ENCODE measurements around the gene CTSF. TPM values are rescaled to one million over a fixed set of nuclear protein-coding genes. Genes with fewer than 3 reads are reported as not detected.

The CTSF gene
- total RNA-seq, 2 donors from 2014 or later, result 5.0 to 18.6 TPM

DNA sequence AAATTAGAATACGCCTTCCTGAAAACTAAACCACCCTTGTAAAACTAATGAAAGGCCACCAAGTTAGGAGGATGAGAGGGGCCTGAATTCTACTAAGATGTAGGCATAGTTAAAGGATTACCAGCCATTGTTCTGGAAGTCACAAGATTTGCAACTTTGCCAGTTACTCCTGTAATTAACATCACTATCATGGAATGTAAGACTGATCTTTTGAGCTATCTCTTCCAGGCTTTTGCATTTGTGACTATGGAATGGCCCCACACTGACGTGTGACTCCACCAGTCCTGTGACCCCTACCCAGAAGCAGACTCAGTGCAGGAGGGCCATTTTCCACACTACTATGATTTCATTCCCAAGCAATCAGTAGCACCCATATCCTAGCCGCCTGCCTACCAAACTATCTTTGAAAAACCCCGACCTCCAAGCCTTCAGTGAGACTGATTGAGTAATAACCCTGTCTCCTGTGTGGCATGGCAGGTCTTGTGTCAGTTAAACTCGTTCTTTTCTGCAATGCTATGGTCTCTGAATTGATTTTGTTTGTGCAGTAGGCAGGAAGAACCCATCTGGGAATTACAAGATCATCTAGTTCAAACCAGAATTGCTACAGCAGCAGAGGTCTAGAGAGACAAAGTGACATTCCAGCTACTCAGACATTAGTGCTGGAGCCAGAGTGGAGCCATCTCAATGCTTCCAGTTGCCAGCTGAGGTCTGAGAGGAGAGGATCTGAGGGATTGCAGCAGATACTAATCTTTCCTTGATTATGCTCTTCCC, 1.9 kb upstream of the CTSF start:
- H3K9me3 Mint-ChIP-seq, result peaks cover 48% of the 10 kb centered on the region
- Histone ChIP-seq H3K4me3 (ENCODE audit: low read length) (peak overlapping the region; percentile 48), H3K27ac (ENCODE audit: low read depth, low read length) (peak overlapping the region; percentile 34), H3K27me3 (ENCODE audit: control insufficient read depth, insufficient read depth, low read length, poor library complexity, severe bottlenecking) (no peaks in the 10 kb centered on the region), H3K9me3 (ENCODE audit: control insufficient read depth, low read length) (peaks cover 26% of the 10 kb centered on the region), H3K9ac (ENCODE audit: extremely low read depth, low read length, poor library complexity, severe bottlenecking) (peak overlapping the region; percentile 66), H3K36me3 (ENCODE audit: control insufficient read depth, insufficient read depth, low read length) (no peaks in the 10 kb centered on the region), H3K4me1 (ENCODE audit: control insufficient read depth, insufficient read depth, low read length) (peaks cover 6% of the 10 kb centered on the region)
- WGBS, 2 experiments (ENCODE audit: insufficient coverage in 1 of 2, insufficient read length in 1 of 2), result 47 to 48% methylated on average over 4 to 5 of the region's 5 CpGs
- H3K36me3 Mint-ChIP-seq (ENCODE audit: low read depth), result peaks cover 17% of the 10 kb centered on the region
- peak overlapping the region; percentile 96 for H3K27ac Mint-ChIP-seq
- H3K27me3 Mint-ChIP-seq (ENCODE audit: insufficient read depth), result peaks cover 7% of the 10 kb centered on the region
- peak; percentile 73 for DNase-seq
- H3K4me3 Mint-ChIP-seq, result no peak overlapping the region
- TF ChIP-seq, protein P1, sequence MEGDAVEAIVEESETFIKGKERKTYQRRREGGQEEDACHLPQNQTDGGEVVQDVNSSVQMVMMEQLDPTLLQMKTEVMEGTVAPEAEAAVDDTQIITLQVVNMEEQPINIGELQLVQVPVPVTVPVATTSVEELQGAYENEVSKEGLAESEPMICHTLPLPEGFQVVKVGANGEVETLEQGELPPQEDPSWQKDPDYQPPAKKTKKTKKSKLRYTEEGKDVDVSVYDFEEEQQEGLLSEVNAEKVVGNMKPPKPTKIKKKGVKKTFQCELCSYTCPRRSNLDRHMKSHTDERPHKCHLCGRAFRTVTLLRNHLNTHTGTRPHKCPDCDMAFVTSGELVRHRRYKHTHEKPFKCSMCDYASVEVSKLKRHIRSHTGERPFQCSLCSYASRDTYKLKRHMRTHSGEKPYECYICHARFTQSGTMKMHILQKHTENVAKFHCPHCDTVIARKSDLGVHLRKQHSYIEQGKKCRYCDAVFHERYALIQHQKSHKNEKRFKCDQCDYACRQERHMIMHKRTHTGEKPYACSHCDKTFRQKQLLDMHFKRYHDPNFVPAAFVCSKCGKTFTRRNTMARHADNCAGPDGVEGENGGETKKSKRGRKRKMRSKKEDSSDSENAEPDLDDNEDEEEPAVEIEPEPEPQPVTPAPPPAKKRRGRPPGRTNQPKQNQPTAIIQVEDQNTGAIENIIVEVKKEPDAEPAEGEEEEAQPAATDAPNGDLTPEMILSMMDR (conservative IDR thresholded peaks at IDR 0.05), result no peak
- H3K4me1 Mint-ChIP-seq, result peaks cover 13% of the 10 kb centered on the region

DNA sequence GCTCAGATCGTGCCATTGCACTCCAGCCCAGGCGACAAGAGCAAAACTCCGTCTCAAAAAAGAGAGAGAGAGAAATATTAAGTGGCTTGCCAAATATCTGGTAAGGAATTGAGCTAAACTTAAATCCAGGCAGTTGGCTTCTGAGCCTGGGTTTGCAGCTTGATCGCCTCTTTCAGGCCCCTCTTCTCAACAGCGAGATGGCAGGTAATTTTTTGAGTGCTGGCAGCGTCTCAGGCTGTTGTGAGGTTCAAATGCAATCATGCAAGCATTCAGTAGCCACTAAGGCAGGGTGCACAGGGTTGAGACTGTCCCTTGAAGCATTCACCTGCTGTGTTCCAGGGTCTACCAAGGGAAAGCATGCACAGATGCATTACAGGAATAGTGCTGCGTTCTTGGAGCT, 670 bp upstream of the CTSF start:
- 94 to 95% methylated on average over 7 of the region's 7 CpGs for WGBS, 2 experiments (ENCODE audit: insufficient coverage in 1 of 2, insufficient read length in 1 of 2)
- Mint-ChIP-seq H3K27ac (no peak overlapping the region), H3K36me3 (ENCODE audit: low read depth) (peaks cover 6% of the 10 kb centered on the region), H3K4me3 (no peak overlapping the region), H3K4me1 (peaks cover 13% of the 10 kb centered on the region), H3K9me3 (peaks cover 37% of the 10 kb centered on the region), H3K27me3 (ENCODE audit: insufficient read depth) (peaks cover 4% of the 10 kb centered on the region)
- no peak overlapping the region for H3K4me3 ChIP-seq (ENCODE audit: low read length)
- H3K36me3 ChIP-seq (ENCODE audit: control insufficient read depth, insufficient read depth, low read length), result no peaks in the 10 kb centered on the region
- no peak overlapping the region for H3K27ac ChIP-seq (ENCODE audit: low read depth, low read length)
- H3K9me3 ChIP-seq (ENCODE audit: control insufficient read depth, low read length), result peaks cover 25% of the 10 kb centered on the region
- peaks cover 6% of the 10 kb centered on the region for H3K4me1 ChIP-seq (ENCODE audit: control insufficient read depth, insufficient read depth, low read length)
- no peaks in the 10 kb centered on the region for H3K27me3 ChIP-seq (ENCODE audit: control insufficient read depth, insufficient read depth, low read length, poor library complexity, severe bottlenecking)
- DNase-seq, result no peak
- H3K9ac ChIP-seq (ENCODE audit: extremely low read depth, low read length, poor library complexity, severe bottlenecking), result no peak overlapping the region
- TF ChIP-seq, protein P1 (conservative IDR thresholded peaks at IDR 0.05), result no peak

DNA sequence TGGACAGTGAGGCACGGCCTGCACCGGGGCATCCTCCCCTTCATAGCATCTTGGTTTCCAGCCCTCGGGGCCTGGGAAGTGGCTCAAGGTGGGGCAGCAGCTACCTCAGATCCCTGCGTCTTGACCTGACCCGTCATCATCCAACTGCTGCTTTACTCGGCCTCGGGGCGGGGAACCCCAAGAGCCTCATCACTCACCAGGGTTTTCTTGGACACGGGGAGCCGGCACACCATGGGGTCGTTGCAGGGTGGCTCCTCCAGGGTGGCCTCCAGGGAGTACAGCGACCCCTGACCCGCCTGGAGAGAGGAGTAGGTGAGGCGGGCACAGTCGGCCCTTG, 651 bp downstream of the CTSF start:
- TF ChIP-seq, protein P1 (conservative IDR thresholded peaks at IDR 0.05), result no peak
- Histone ChIP-seq H3K36me3 (ENCODE audit: control insufficient read depth, insufficient read depth, low read length) (no peaks in the 10 kb centered on the region), H3K9ac (ENCODE audit: extremely low read depth, low read length, poor library complexity, severe bottlenecking) (no peak overlapping the region), H3K9me3 (ENCODE audit: control insufficient read depth, low read length) (peaks cover 13% of the 10 kb centered on the region), H3K4me1 (ENCODE audit: control insufficient read depth, insufficient read depth, low read length) (peaks cover 6% of the 10 kb centered on the region), H3K27me3 (ENCODE audit: control insufficient read depth, insufficient read depth, low read length, poor library complexity, severe bottlenecking) (no peaks in the 10 kb centered on the region), H3K4me3 (ENCODE audit: low read length) (no peak overlapping the region), H3K27ac (ENCODE audit: low read depth, low read length) (no peak overlapping the region)
- Mint-ChIP-seq H3K9me3 (peaks cover 23% of the 10 kb centered on the region), H3K36me3 (ENCODE audit: low read depth) (no peaks in the 10 kb centered on the region), H3K4me3 (no peak overlapping the region), H3K27ac (no peak overlapping the region), H3K4me1 (peaks cover 13% of the 10 kb centered on the region), H3K27me3 (ENCODE audit: insufficient read depth) (peaks cover 4% of the 10 kb centered on the region)
- 87 to 91% methylated on average over 12 to 15 of the region's 15 CpGs for WGBS, 2 experiments (ENCODE audit: insufficient coverage in 1 of 2, insufficient read length in 1 of 2)
- no peak for DNase-seq
